ENCODE results near the gene IGSF21. TPM values are rescaled to one million over a fixed set of nuclear protein-coding genes. Genes with fewer than 3 reads are reported as not detected.

The IGSF21 gene
- total and polyA plus RNA-seq, 2 of the 8 experiments (the other 6 are each of a cell fraction or from before 2014, with no cell fraction given), result 22.5 to 28.5 TPM

DNA sequence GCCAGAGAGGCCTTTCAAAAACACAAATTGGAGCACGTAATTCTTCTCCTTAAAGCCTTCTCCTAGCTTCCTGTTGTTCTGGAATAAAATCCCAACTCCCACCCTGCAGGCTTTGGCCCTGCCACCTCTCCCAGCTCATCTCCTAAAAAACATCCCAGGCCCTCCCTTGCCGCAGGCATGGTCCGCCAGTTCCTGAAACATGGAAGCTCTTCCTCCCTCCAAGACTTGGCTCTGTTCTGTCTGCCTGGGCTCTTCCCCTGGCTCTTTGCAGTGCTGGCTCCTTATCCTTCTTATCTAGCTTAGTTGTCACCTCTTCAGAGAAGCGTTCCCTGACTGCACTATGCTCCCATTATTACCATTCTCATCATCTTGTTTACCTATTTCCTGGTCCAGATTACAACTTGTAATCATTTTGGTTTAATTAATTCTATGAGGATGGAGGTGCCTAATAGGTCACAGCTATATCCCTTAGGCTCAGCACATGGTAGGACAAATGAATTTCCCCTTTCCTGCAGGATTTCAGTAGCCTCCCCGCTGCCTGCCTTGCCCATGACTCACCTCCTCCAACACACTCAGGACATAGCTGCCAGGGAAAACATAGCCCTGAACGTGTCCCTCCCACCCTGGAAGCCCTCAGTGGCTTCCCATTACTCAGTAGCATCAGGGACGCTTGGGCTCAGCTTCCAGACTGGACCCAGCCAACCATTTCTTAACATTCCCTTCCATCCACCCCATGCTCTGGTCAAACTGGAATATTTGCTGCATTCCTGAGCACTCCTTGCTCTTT, 15.7 kb upstream of the IGSF21 start (continued):
- TF ChIP-seq EZH2 (IDR thresholded peaks at IDR 0.05; ENCODE audit: low read depth, low read length, severe bottlenecking), result no peak
- no peak for TF ChIP-seq POU5F1 (IDR thresholded peaks at IDR 0.05; ENCODE audit: low read depth, low read length)
- TF ChIP-seq RFX5 (IDR thresholded peaks at IDR 0.05; ENCODE audit: borderline replicate concordance, low read depth, low read length), result no peak
- no peak for TF ChIP-seq HDAC6 (IDR thresholded peaks at IDR 0.05; ENCODE audit: low read depth, low read length)
- no peak for TF ChIP-seq KDM4A (IDR thresholded peaks at IDR 0.05; ENCODE audit: low read depth, low read length, severe bottlenecking)
- no peak for TF ChIP-seq POLR2AphosphoS5 (IDR thresholded peaks at IDR 0.05; ENCODE audit: low read depth, low read length)
- TF ChIP-seq ZNF274 (IDR thresholded peaks at IDR 0.05; ENCODE audit: borderline replicate concordance, extremely low read depth, low read length), result no peak
